Sigmoid colon (tissue), 4 donors: Measurements from ENCODE around the gene TMBIM1.
A peak's percentile ranks its signal among the peaks of the same experiment; 100 is the strongest.

ENCODE experiments used
- EP300 ChIP-seq, 4 donors: sonication (generic); formaldehyde crosslinking; IDR thresholded peaks; one replicate each; pipeline ENCODE4 v1.6.1; 2017; ENCODE audit warnings: antibody characterized with exemption in 4 of 4
- POLR2A ChIP-seq, 2 donors: fragments of 450-650 bp; IDR thresholded peaks; one replicate each; pipeline ENCODE4 v1.6.1; 2016; ENCODE audit warnings: antibody characterized with exemption in 2 of 2, mild to moderate bottlenecking in 2 of 2, moderate library complexity in 2 of 2

- TF ChIP-seq POLR2A (IDR thresholded peaks at IDR 0.05) (peak; percentile 66 to 82), EP300 (IDR thresholded peaks at IDR 0.05) (no peak)
Measured at GRCh38 chr2:218292048-218293014, at the start of gene TMBIM1.
